HG02763 (cell line): ENCODE measurements around the gene SLC35G3.
"Not testable (repeated sequence)": the region's sequence is repeated elsewhere in the genome, so short reads cannot be mapped to it uniquely, and the experiment has no call there.

Experiments
- ATAC-seq: cut with Tn5 transposase; IDR thresholded peaks from one replicate; pipeline ENCODE4 v1.9.1; 2021; ENCODE audit warnings: mild to moderate bottlenecking, moderate library complexity; ENCODE audit not compliant: unreplicated experiment

The SLC35G3 gene

GRCh38 chr17:35194001-35194400, at the start of gene SLC35G3:
Gene SLC35G3, minus strand, starts transcription at chr17:35194393. Its CDS starts 86 bp downstream, at chr17:35194307.
- ATAC-seq: not testable (repeated sequence)

GRCh38 chr17:35243561-35244340, 49.6 kb upstream of the SLC35G3 start:
- ATAC-seq: peak; percentile 1

GRCh38 chr17:35242805-35243560, 48.8 kb upstream of the SLC35G3 start, which contains the start of gene SLFN5:
Gene SLFN5, plus strand, starts transcription at chr17:35243072. Its CDS starts 15,619 bp downstream, at chr17:35258691.
- ATAC-seq: peak; percentile 61

- ATAC-seq: peak; percentile 42
Measured at GRCh38 chr17:35242158-35242804, 48.1 kb upstream of the SLC35G3 start.

- no peak for ATAC-seq
Measured at GRCh38 chr17:35241520-35241919, 47.3 kb upstream of the SLC35G3 start.

- no peak for ATAC-seq
Measured at GRCh38 chr17:35240861-35241260, 46.7 kb upstream of the SLC35G3 start.

GRCh38 chr17:35239823-35240222, 45.6 kb upstream of the SLC35G3 start:
- no peak for ATAC-seq

GRCh38 chr17:35238821-35239220, 44.6 kb upstream of the SLC35G3 start:
- ATAC-seq: no peak

GRCh38 chr17:35236821-35237220, 42.6 kb upstream of the SLC35G3 start:
- no peak for ATAC-seq

GRCh38 chr17:35235917-35236316, 41.7 kb upstream of the SLC35G3 start:
- no peak for ATAC-seq

- no peak for ATAC-seq
Measured at GRCh38 chr17:35235289-35235688, 41.1 kb upstream of the SLC35G3 start.

GRCh38 chr17:35234315-35234714, 40.1 kb upstream of the SLC35G3 start:
- ATAC-seq: not testable (repeated sequence)

- ATAC-seq: no peak
Measured at GRCh38 chr17:35229638-35230037, 35.4 kb upstream of the SLC35G3 start.

GRCh38 chr17:35227546-35227945, 33.4 kb upstream of the SLC35G3 start:
- no peak for ATAC-seq

- ATAC-seq: no peak
Measured at GRCh38 chr17:35224436-35224835, 30.2 kb upstream of the SLC35G3 start.

- no peak for ATAC-seq
Measured at GRCh38 chr17:35222452-35222851, 28.3 kb upstream of the SLC35G3 start.

- no peak for ATAC-seq
Measured at GRCh38 chr17:35218915-35219314, 24.7 kb upstream of the SLC35G3 start.

- ATAC-seq: no peak
Measured at GRCh38 chr17:35217107-35217506, 22.9 kb upstream of the SLC35G3 start.

GRCh38 chr17:35214631-35215273, 20.6 kb upstream of the SLC35G3 start:
- no peak for ATAC-seq

- no peak for ATAC-seq
Measured at GRCh38 chr17:35214192-35214591, 20.0 kb upstream of the SLC35G3 start.

GRCh38 chr17:35213412-35213940, 19.3 kb upstream of the SLC35G3 start:
- ATAC-seq: no peak
